SU-DHL-6 (cell line): ENCODE results near the gene OGDH.

Experiments
- EZH2phosphoT487 ChIP-seq: fragments of 200-600 bp; sonication (generic), shearing (Covaris generic); conservative IDR thresholded peaks from 2 replicates; pipeline ENCODE4 v1.6.1; 2018; ENCODE audit warnings: mild to moderate bottlenecking, antibody characterized with exemption, low read length, moderate library complexity, mixed read lengths
- TF ChIP-seq, protein P1 (sequence below): fragments of 200-600 bp; sonication (generic); IDR thresholded peaks from one replicate; pipeline ENCODE4 v1.5.1; 2017; ENCODE audit warnings: antibody characterized with exemption, mild to moderate bottlenecking, low read length, moderate library complexity; ENCODE audit not compliant: insufficient read depth, poor library complexity, severe bottlenecking

- no peak for TF ChIP-seq EZH2phosphoT487
- TF ChIP-seq, protein P1, sequence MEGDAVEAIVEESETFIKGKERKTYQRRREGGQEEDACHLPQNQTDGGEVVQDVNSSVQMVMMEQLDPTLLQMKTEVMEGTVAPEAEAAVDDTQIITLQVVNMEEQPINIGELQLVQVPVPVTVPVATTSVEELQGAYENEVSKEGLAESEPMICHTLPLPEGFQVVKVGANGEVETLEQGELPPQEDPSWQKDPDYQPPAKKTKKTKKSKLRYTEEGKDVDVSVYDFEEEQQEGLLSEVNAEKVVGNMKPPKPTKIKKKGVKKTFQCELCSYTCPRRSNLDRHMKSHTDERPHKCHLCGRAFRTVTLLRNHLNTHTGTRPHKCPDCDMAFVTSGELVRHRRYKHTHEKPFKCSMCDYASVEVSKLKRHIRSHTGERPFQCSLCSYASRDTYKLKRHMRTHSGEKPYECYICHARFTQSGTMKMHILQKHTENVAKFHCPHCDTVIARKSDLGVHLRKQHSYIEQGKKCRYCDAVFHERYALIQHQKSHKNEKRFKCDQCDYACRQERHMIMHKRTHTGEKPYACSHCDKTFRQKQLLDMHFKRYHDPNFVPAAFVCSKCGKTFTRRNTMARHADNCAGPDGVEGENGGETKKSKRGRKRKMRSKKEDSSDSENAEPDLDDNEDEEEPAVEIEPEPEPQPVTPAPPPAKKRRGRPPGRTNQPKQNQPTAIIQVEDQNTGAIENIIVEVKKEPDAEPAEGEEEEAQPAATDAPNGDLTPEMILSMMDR = no peak
These were observed 9.4 kb downstream of the OGDH start for GRCh38 chr7:44615793-44616192.
